NCI-H526 (cell line): Measurements from ENCODE around the gene MED26.
"Not testable (repeated sequence)": the region's sequence is repeated elsewhere in the genome, so short reads cannot be mapped to it uniquely, and the experiment has no call there.

Experiments
- DNase-seq, 2 experiments: peaks; one replicate each; lab custom pipeline; 2025; lab: John Stamatoyannopoulos, UW

Gene MED26

DNA sequence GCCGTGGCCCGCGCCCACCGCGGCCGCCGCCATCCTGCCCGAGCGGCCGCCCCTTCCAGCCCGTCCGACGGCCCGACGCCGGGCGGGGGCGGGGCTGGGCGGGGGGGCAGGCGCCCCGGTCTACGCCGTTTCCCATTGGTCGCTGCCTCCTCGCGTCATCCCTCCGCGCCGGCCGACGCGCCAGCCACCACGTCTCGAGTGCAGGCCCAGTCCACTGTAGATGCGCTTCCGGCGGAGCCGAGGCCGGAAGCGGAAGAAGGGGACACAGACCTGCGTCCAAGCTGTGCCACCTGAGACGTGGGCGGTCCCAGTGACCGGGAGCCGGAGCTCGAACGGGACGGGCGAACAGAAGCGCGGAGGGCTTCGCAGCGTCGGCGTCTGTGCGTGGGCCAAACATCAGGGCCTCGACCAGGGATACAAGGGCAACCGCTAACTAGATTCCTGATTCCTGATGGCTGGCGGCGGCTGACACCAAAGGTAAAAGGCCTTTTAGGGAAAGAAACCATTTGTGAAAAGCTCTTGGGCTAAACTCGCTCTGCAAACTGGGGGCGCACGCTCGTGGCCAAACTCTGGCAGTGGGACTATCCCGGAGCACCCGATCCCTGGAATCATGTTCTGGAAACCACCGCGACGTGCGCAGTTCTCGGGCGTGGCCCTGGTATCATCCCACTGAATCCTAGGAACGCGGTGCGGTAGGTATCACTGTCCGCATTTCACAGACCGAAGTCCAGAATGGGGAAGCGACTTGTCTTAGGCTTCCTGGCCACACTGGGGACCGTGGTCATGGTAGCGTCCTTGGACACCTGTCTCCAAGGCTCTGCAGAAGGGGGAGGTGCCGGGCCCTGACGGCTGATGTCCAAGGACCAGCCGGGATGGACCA is 55.4 kb downstream of the MED26 start, which contains the start of gene SLC35E1:
Gene SLC35E1, minus strand, starts transcription at position 84 of the 880 bp plus-strand sequence. Its CDS starts 51 bp downstream, at position 33.
- peak; percentile 91 to 94 for DNase-seq

GRCh38 chr19:16571822-16572331 is 56.1 kb downstream of the MED26 start:
- DNase-seq = peak in 1 of 2 experiments; percentile 36

- DNase-seq = no peak
Observed at GRCh38 chr19:16571283-16571682, 56.7 kb downstream of the MED26 start.

DNA sequence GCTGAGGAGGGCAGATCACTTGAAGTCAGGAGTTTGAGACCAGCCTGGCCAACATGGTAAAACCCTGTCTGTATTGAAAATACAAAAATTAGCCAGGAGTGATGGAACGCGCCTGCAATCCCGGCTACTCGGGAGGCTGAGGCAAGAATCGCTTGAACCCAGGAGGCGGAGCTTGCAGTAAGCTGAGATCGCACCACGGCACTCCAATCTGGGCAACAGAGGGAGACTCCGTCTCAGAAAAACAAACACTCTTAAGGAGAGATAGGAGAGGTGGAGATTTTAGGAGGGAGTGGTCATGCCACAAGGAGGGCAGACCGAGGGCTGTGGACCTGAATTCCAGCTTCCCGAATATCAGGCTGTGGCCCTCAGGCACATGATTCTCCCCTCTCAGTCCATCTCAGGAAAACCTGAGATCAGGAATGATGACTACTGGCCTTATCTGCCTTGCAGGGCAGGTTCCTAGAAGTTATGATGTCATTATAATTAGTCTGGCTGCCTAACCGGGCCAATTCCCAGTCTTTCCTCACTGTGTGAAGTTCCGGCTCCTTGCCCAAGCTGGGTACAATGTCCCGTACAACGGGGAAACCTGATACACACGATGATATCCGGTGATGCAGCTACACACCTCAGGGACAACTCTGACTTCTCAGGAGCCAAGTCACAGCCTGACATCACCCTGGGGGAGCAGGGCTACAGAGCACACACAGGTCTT is 58.2 kb downstream of the MED26 start:
- no peak for DNase-seq

DNA sequence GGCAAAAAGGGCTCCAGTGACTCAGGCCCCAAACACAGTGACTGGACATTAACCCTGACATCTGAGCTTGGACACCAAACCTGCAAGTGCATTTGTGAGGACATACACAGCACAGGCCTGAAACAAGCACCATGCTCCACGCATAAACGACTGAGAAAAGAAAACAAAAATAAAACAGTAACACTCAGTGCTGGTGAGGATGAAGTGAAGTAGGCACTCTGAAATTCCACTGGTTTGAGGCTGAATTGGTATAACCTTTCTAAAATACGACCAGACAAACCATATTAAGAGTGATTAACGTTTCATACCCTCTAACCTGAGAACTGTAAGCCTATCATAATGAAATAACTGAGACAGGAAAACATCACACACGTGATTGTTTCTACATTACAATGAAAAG is 61.3 kb downstream of the MED26 start:
- no peak for DNase-seq

DNA sequence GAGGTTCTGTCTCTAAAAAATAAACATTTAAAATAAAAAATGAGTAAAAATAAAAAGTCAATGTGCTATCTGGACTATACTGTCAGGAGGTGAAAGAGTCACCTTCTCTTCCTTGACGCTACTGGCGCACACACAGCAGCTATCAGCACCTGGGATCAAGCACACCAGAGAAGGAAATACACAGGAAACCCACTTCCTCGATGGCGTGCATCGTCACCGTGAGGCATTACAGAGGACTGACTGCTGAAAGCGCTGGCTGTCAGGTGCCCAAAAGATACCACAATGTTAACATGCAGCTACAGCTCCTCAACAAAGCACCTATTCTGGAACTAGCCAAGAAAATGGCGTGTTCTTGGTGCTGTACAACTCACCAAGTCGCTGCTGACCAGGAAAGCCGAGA is 61.8 kb downstream of the MED26 start:
- no peak for DNase-seq

GRCh38 chr19:16564842-16565241 is 63.2 kb downstream of the MED26 start:
- no peak for DNase-seq

GRCh38 chr19:16562608-16563025 is 65.4 kb downstream of the MED26 start:
- no peak for DNase-seq

DNA sequence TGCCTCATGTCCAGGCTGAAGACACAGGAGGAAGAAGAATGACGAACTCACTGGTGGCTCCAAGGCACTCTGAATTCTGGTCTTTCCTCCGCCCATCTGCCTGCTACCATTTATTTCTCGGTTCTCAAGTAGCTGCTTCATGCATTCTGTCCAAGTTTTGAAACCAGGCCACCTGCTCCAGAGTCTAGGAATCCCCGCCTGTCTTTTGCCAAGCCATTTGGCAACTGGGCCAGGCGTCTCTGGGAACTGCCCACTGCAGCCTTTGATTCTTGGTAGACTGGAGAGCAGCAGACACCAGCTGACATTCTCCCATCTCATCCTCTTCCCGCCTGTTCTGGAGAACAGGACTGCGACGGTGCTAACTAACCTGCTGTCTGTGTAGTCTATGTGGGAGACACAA is 66.6 kb downstream of the MED26 start:
- no peak for DNase-seq

DNA sequence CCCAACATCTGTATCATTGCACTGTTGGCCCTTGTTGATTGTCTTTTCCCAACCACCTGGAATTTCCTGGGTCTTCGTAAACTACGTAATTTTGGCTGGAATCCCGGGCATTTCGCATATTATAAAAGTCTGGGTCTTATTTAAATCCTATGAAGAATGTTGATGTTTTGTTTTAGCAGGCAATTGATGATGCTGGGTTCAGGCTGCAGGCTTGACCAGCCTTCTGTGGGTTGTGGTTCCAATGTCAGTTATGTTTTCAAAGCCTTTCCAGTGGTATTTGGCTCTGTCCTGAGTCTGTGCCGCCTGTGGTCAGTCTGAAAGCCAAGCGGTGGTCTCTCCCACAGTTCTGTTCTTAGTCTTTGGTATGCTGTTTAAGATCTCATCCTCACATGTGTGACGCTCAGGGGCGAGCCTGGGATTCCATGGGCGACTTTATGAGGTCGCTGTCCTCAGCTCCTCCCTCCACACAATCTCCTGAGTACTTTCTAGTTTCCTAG is 68.2 kb downstream of the MED26 start:
- DNase-seq = no peak

DNA sequence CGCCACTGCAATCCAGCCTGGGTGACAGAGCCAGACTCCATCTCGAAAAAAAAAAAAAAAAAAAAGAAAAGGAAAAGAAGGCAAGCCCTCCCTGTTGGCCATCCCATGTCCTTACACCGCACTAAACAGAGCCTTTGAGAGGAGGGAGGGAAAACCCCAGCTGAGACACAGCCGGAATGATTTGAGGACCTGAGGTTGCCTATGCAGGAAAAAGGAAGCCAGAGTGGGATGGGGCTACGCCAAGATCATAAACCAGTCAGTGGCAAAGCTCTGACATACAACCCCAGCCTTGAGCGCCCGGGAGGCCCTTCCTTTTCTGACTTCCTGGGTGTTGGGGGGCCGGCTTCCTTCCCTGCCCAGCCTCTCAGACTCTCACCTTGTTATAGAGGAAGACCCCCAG is 73.2 kb downstream of the MED26 start:
- DNase-seq = no peak

DNA sequence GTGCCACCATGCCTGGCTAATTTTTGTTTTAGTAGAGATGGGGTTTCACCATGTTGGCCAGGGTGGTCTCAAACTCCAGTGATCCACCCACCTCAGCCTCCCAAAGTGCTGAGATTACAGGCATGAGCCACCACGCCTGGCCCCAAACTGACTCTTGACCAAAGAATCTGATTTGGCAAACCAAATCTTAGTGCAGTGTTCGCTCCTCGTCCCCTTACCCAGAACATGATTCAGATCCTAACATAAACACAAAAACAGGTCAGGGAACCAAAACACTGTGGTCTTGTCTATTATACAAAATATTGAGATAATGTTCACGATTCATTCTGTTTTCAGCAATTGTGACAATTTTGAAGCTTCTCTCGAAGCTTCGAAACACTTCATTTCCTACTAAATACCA is 76.1 kb downstream of the MED26 start:
- not testable (repeated sequence) for DNase-seq

DNA sequence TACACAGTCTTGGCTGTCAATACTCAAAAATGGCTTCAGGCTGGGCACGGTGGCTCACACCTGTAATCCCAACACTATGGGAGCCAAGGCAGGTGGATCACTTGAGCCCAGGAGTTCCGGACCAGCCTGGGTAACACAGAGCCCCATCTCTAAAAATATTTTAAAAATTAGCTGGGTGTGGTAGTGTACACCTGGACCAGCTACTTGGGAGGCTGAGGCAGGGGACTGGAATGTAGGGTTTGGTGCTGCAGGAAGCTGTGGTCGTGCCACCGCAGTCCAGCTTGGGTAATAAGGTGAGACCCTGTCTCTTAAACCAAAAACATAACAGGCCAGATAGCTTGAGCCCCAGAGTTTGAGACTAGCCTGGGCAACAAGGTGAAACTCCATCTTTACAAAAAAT is 79.0 kb downstream of the MED26 start:
- no peak for DNase-seq

GRCh38 chr19:16544473-16545231 is 83.4 kb downstream of the MED26 start:
- no peak for DNase-seq

- not testable (repeated sequence) for DNase-seq
Observed at GRCh38 chr19:16543734-16544133, 84.3 kb downstream of the MED26 start.

- DNase-seq = no peak
Observed at GRCh38 chr19:16542910-16543472, 85.0 kb downstream of the MED26 start.

- peak; percentile 78 to 93 for DNase-seq
Observed at GRCh38 chr19:16542045-16542909, 85.7 kb downstream of the MED26 start, which contains the start of gene CHERP. TSS of gene CHERP (minus strand) at chr19:16542437. CDS start at chr19:16542378, 59 bp downstream.

- peak in 1 of 2 experiments; percentile 35 for DNase-seq
Observed at GRCh38 chr19:16541526-16542044, 86.4 kb downstream of the MED26 start.

DNA sequence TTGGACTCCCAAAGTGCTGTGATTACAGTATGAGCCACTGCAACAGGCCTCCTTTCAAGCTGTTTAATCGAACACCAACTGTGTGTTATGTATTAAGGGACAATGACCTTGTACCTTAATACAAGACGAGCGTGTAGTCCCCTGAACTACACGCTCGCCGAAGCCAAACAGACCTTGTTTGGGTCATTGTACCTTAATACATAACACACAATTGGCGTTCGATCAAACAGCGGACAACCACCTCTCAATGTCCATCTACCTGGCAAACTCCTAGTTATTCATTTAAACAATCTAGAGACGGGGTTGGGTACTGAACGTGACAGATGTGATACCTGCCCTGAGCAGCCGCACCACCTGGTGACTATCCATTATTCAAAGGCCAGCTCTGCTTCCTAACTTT is 87.1 kb downstream of the MED26 start:
- DNase-seq = no peak

DNA sequence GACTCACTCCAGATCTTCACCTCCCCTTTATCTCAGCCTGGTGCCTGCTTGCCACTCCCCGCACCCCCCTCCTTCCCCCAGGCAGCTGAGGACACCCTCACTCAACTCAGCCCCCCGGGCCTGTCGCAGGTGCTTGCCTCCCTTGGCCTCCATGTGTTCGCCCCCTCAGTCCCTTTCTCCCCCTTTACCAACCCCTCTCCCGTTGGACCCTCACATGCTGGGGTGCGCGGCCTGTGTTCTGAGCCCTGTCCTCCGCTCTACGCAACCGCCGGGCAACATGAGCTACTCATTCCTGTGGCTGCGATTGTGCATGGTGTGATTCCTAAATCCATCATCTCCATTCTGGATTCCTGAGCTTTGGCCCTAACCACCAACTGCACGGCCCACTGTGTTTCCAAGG is 90.9 kb downstream of the MED26 start:
- DNase-seq = no peak
